Measurements from ENCODE around the gene SPECC1. TPM values are rescaled to one million over a fixed set of nuclear protein-coding genes. Genes with fewer than 3 reads are reported as not detected.

SPECC1 gene
- total RNA-seq, 1 experiment from 2014 or later: 103 TPM

GRCh38 chr17:20092261-20092867 lies 83.2 kb downstream of the SPECC1 start:
- Mint-ChIP-seq H3K4me3 (peak overlapping the region; percentile 11; the same call in 1 of the 2 replicates), H3K9me3 (no peaks in the 10 kb centered on the region), H3K4me1 (peaks cover 54% of the 10 kb centered on the region), H3K27ac (peak overlapping the region; percentile 65), H3K36me3 (peaks cover 4% of the 10 kb centered on the region; the same call in 1 of the 2 replicates), H3K27me3 (ENCODE audit: low read depth) (no peaks in the 10 kb centered on the region; the same call in 1 of the 2 replicates)
- no peak for DNase-seq (ENCODE audit: low spot score)
- ChIA-PET POLR2A (no interaction called here), CTCF (interaction anchor here (1.2 to 2.9 kb wide), 3 partner anchors 9 to 99 kb away, joined by 5 to 17 read pairs (median 10); partner anchors contain the start of gene SPECC1)
- TF ChIP-seq ETV6 (CRISPR knock-in tag; IDR thresholded peaks at IDR 0.05): no peak
- no peak for TF ChIP-seq NFYB (CRISPR knock-in tag; conservative IDR thresholded peaks at IDR 0.05; ENCODE audit: low read depth)
- no peak for TF ChIP-seq IRF2 (CRISPR knock-in tag; IDR thresholded peaks at IDR 0.05; ENCODE audit: borderline replicate concordance, low read depth)
- no peak for TF ChIP-seq EMX1 (CRISPR knock-in tag; IDR thresholded peaks at IDR 0.05)
- TF ChIP-seq ESRRA (CRISPR knock-in tag; IDR thresholded peaks at IDR 0.05; ENCODE audit: borderline replicate concordance): no peak
- no peak for TF ChIP-seq E2F4 (CRISPR knock-in tag; IDR thresholded peaks at IDR 0.05; ENCODE audit: borderline replicate concordance, low read depth)
- TF ChIP-seq ZNF671 (CRISPR knock-in tag; IDR thresholded peaks at IDR 0.05): no peak
- no peak for TF ChIP-seq NR2C2 (CRISPR knock-in tag; IDR thresholded peaks at IDR 0.05)
- no peak for TF ChIP-seq ZNF416 (CRISPR knock-in tag; IDR thresholded peaks at IDR 0.05)
- TF ChIP-seq PRRX2 (CRISPR knock-in tag; IDR thresholded peaks at IDR 0.05): no peak
- TF ChIP-seq CTCF (IDR thresholded peaks at IDR 0.05): no peak
- no peak for TF ChIP-seq CREM (CRISPR knock-in tag; IDR thresholded peaks at IDR 0.05)
- TF ChIP-seq MAX (CRISPR knock-in tag; IDR thresholded peaks at IDR 0.05): no peak
- TF ChIP-seq TEAD1 (CRISPR knock-in tag; IDR thresholded peaks at IDR 0.05): no peak
- TF ChIP-seq ZNF423 (CRISPR knock-in tag; IDR thresholded peaks at IDR 0.05): no peak
- TF ChIP-seq FOXK1 (CRISPR knock-in tag; IDR thresholded peaks at IDR 0.05): no peak
- no peak for TF ChIP-seq ZNF396 (CRISPR knock-in tag; IDR thresholded peaks at IDR 0.05; ENCODE audit: borderline replicate concordance)
- no peak for ATAC-seq

- ATAC-seq (peak; percentile 33), DNase-seq (ENCODE audit: low spot score) (no peak)
- Mint-ChIP-seq H3K9me3 (peaks cover under 1% of the 10 kb centered on the region; the same call in 1 of the 2 replicates), H3K27ac (peak overlapping the region; percentile 19), H3K27me3 (ENCODE audit: low read depth) (no peaks in the 10 kb centered on the region; the same call in 1 of the 2 replicates), H3K36me3 (peaks cover 4% of the 10 kb centered on the region; the same call in 1 of the 2 replicates), H3K4me3 (no peak overlapping the region), H3K4me1 (peaks cover 47% of the 10 kb centered on the region)
- POLR2A ChIA-PET: no interaction called here
- TF ChIP-seq RORB (CRISPR knock-in tag; IDR thresholded peaks at IDR 0.05) (no peak), CBFB (CRISPR knock-in tag; IDR thresholded peaks at IDR 0.05; ENCODE audit: low read depth) (no peak)
- CTCF ChIA-PET: interaction anchor here (0.6 to 2.9 kb wide), 4 partner anchors 9 to 100 kb away, joined by 3 to 17 read pairs (median 8); partner anchors contain the start of gene SPECC1
Measured at GRCh38 chr17:20092973-20093626, 83.9 kb downstream of the SPECC1 start.

- no peak for ATAC-seq
- no peak overlapping the region for H3K4me3 Mint-ChIP-seq
- CTCF ChIA-PET: interaction anchor here (0.6 to 1.6 kb wide), 10 partner anchors 8 to 227 kb away, joined by 3 to 13 read pairs (median 5); partner anchors contain the start of genes SPECC1 and ULK2
- H3K27ac Mint-ChIP-seq: no peak overlapping the region
- H3K9me3 Mint-ChIP-seq: peaks cover 9% of the 10 kb centered on the region
- no peak for DNase-seq (ENCODE audit: low spot score)
- POLR2A ChIA-PET: no interaction called here
- no peaks in the 10 kb centered on the region; the same call in 1 of the 2 replicates for H3K27me3 Mint-ChIP-seq (ENCODE audit: low read depth)
- peaks cover 49% of the 10 kb centered on the region for H3K4me1 Mint-ChIP-seq
- peaks cover 4% of the 10 kb centered on the region; the same call in 1 of the 2 replicates for H3K36me3 Mint-ChIP-seq
- TF ChIP-seq TP53 (CRISPR knock-in tag; IDR thresholded peaks at IDR 0.05) (no peak), CTCF (IDR thresholded peaks at IDR 0.05) (no peak), GTF2I (CRISPR knock-in tag; conservative IDR thresholded peaks at IDR 0.05) (no peak), SMAD4 (CRISPR knock-in tag; IDR thresholded peaks at IDR 0.05) (no peak)
Measured at GRCh38 chr17:20094777-20095176, 85.6 kb downstream of the SPECC1 start.
